ENCODE measurements around the gene PIK3CD. TPM values are rescaled to one million over a fixed set of nuclear protein-coding genes. Genes with fewer than 3 reads are reported as not detected.

The PIK3CD gene
- polyA plus RNA-seq, 1 of the 3 experiments (the other 2 are of a cell fraction), result 6.0 TPM

DNA sequence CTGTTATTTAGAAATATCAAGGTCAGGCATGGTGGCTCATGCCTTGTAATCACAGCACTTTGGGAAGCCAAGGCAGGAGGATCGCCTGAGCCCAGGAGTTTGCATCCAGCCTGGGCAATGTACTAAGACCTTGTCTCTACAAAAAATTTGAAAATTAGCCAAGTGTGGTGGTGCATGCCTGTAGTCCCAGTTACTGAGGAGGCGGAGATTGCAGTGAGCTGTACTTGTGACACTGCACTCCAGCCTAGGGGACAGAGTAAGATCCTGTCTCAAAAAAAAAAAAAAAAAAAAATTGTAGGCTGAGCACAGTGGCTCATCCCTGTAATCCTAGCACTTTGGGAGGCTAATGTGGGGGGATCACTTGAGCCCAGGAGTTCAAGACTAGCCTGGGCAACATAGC is 45.3 kb downstream of the PIK3CD start:
- H3K4me1 ChIP-seq (ENCODE audit: control insufficient read depth in 1 of 2, insufficient read depth in 2 of 2, low read depth in 1 of 2, low read length in 1 of 2), result no peaks in the 10 kb centered on the region; a peak in 1 of 4 replicates

More for the DNA sequence above, 45.3 kb downstream of the PIK3CD start:
- Histone ChIP-seq H3K36me3 (replicated peaks in 1 of 2; ENCODE audit: control insufficient read depth in 1 of 2, insufficient read depth in 2 of 2, low read length in 1 of 2) (no peaks in the 10 kb centered on the region), H3K27me3 (ENCODE audit: insufficient read depth) (no peaks in the 10 kb centered on the region), H3K9ac (no peak overlapping the region), H3K4me2 (no peak overlapping the region), H2AFZ (ENCODE audit: low read depth) (no peak overlapping the region), H3K79me2 (ENCODE audit: insufficient read depth) (no peaks in the 10 kb centered on the region), H3K9me3 (no peaks in the 10 kb centered on the region), H3K9me2 (no peaks in the 10 kb centered on the region), H4K20me1 (ENCODE audit: insufficient read depth) (no peaks in the 10 kb centered on the region), H3K27ac (ENCODE audit: low read depth in 2 of 2, low read length in 1 of 2) (no peak overlapping the region), H3K4me3 (ENCODE audit: low read depth in 2 of 2, low read length in 1 of 2) (no peak overlapping the region), H3F3A (replicated peaks; ENCODE audit: insufficient read depth) (peaks cover 7% of the 10 kb centered on the region)
- TF ChIP-seq POLR2AphosphoS5 (IDR thresholded peaks at IDR 0.05; ENCODE audit: low read depth, low read length), result no peak
- no peak for TF ChIP-seq REST (IDR thresholded peaks at IDR 0.05; ENCODE audit: low read depth, low read length)
- no peak for TF ChIP-seq TEAD4 (IDR thresholded peaks at IDR 0.05; ENCODE audit: borderline replicate concordance, insufficient read depth)
- TF ChIP-seq CHD2 (IDR thresholded peaks at IDR 0.05; ENCODE audit: low read length, partially characterized antibody), result no peak
- TF ChIP-seq, protein P1, sequence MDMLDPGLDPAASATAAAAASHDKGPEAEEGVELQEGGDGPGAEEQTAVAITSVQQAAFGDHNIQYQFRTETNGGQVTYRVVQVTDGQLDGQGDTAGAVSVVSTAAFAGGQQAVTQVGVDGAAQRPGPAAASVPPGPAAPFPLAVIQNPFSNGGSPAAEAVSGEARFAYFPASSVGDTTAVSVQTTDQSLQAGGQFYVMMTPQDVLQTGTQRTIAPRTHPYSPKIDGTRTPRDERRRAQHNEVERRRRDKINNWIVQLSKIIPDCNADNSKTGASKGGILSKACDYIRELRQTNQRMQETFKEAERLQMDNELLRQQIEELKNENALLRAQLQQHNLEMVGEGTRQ (IDR thresholded peaks at IDR 0.05; ENCODE audit: borderline replicate concordance, low read depth, low read length), result no peak
- no peak for TF ChIP-seq MXI1 (IDR thresholded peaks at IDR 0.05; ENCODE audit: low read depth, low read length)
- no peak for TF ChIP-seq FOXJ3 (CRISPR knock-in tag; IDR thresholded peaks at IDR 0.05)
- TF ChIP-seq ZBTB33 (IDR thresholded peaks at IDR 0.05; ENCODE audit: borderline replicate concordance, low read depth), result no peak
- no peak for TF ChIP-seq TAF1 (IDR thresholded peaks at IDR 0.05; ENCODE audit: borderline replicate concordance, low read depth, low read length)
- no peak for TF ChIP-seq GABPA (IDR thresholded peaks at IDR 0.05; ENCODE audit: low read depth)
- TF ChIP-seq RFX5 (IDR thresholded peaks at IDR 0.05; ENCODE audit: low read length), result no peak
- TF ChIP-seq, protein P2, sequence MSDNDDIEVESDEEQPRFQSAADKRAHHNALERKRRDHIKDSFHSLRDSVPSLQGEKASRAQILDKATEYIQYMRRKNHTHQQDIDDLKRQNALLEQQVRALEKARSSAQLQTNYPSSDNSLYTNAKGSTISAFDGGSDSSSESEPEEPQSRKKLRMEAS (IDR thresholded peaks at IDR 0.05; ENCODE audit: low read depth), result no peak
- TF ChIP-seq FOXM1 (IDR thresholded peaks at IDR 0.05; ENCODE audit: low read depth), result no peak
- TF ChIP-seq CTCF (IDR thresholded peaks at IDR 0.05), result no peak
- TF ChIP-seq, protein P3, sequence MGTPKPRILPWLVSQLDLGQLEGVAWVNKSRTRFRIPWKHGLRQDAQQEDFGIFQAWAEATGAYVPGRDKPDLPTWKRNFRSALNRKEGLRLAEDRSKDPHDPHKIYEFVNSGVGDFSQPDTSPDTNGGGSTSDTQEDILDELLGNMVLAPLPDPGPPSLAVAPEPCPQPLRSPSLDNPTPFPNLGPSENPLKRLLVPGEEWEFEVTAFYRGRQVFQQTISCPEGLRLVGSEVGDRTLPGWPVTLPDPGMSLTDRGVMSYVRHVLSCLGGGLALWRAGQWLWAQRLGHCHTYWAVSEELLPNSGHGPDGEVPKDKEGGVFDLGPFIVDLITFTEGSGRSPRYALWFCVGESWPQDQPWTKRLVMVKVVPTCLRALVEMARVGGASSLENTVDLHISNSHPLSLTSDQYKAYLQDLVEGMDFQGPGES (IDR thresholded peaks at IDR 0.05; ENCODE audit: low read depth, low read length), result no peak
- WGBS (ENCODE audit: low lambda C conversion rate), result 96% methylated on average over 2 of the region's 2 CpGs
- ChIA-PET POLR2A (interaction anchor here (0.6 kb wide), 1 partner anchor 1098 kb away, joined by 3 read pairs; no protein-coding TSS in a partner anchor), CTCF (interaction anchor here (0.6 kb wide), 1 partner anchor 30 kb away, joined by 3 read pairs; no protein-coding TSS in a partner anchor)
- no peak for DNase-seq

Measured in SK-N-SH (cell line).